ENCODE data around the gene RERE.

DNA sequence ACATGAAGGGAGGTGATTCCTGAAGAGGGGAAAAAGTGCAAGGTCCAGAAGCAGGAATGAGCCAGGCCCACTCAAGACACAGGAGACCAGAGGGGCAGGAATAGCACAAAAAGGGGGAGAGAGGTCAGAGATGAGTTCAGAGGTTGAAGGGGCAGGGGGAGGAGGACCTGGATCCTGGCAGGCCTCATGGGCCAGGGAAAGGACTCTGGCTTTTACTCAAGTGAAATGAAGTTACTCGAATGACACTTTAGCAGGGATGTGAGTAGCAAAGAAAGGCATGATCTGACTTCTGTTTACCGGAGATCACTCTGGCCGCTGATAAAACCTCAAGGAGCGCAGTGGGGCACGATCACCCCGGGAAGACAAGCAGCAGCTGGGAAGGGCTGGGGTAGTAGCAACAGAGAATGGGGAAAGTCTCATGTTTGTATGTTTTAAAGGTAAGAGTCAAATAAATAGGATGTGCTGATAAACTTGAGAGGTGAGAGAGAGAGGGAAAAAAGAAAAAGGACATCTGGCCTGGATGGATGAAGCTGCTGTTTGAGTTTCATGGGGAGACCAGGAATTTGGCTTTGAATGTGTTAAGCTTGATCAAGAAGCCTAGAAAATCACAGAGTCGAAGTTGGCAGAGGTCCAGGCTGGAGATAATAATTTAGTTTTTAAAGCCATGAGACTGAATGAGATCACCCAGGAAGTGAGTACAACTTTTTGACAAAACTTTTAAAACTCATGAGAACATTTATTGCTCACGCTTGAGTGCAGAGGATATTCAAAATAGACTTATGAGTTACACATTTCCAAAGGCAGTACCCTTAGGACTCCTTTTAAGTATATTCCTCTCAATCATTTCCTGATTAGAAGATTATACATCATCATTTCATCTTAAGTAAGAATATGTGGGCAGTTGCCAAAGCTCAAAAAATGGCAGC is 156.0 kb downstream of the RERE start:
- TF ChIP-seq, protein P1, sequence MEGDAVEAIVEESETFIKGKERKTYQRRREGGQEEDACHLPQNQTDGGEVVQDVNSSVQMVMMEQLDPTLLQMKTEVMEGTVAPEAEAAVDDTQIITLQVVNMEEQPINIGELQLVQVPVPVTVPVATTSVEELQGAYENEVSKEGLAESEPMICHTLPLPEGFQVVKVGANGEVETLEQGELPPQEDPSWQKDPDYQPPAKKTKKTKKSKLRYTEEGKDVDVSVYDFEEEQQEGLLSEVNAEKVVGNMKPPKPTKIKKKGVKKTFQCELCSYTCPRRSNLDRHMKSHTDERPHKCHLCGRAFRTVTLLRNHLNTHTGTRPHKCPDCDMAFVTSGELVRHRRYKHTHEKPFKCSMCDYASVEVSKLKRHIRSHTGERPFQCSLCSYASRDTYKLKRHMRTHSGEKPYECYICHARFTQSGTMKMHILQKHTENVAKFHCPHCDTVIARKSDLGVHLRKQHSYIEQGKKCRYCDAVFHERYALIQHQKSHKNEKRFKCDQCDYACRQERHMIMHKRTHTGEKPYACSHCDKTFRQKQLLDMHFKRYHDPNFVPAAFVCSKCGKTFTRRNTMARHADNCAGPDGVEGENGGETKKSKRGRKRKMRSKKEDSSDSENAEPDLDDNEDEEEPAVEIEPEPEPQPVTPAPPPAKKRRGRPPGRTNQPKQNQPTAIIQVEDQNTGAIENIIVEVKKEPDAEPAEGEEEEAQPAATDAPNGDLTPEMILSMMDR (conservative IDR thresholded peaks at IDR 0.05): no peak
- no peak for TF ChIP-seq ZFX (IDR thresholded peaks at IDR 0.05)

Data from C4-2B (cell line).